SK-N-MC (cell line): Measurements from ENCODE around the gene CAMKMT.

Experiments used
- EZH2 ChIP-seq: fragments of 200-600 bp; sonication (generic); IDR thresholded peaks from one replicate; pipeline ENCODE4 v1.6.1; 2017; ENCODE audit warnings: antibody characterized with exemption
- POLR2AphosphoS5 ChIP-seq: IDR thresholded peaks from 2 replicates; pipeline ENCODE4 v1.6.1; 2012; ENCODE audit warnings: mild to moderate bottlenecking, low read depth, low read length, borderline replicate concordance

DNA sequence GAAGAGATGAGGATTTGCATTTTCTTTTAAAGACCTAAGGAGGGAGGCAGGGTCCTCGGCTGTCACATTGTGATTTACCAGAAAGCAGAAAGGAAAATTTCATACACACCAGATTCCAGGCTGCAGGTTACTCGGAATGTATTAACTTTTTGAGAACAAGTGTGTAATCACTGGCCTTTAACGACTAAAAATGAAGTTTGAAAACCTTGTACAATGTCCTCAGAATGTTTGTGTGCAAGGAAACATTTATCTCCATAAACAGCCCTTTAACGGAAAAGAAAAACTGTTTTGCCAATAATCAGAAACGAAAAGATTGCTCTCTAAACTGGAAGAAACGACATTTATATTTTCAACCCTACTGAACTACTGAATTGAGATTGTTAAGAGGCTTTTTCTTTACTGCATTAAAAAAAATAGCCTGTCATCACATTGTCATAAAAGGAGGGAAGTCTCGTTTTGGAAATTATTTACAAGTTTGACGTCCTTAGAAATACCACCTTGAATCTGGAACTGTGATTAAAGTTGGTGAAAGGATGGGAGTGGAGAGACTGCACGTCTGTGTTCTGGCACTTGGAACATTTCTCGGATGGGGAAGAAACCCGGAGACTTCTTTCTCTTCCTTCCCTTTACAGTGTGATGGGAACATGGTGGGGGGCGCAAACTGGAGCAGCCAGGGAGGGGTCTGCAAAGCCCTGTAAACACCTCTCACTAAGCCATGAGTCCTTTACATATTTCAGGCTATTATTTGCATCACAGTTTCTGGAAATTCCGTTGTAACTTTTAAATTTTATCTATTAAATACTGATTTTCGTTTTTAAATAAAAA lies 445.7 kb downstream of the CAMKMT start:
- TF ChIP-seq EZH2 (no peak), POLR2AphosphoS5 (no peak)
